ENCODE measurements around the gene ALKBH3. TPM values are rescaled to one million over a fixed set of nuclear protein-coding genes. Genes with fewer than 3 reads are reported as not detected.

ALKBH3 gene
- total and polyA plus RNA-seq, 2 donors (not counting 3 experiments of a cell fraction or from before 2014, with no cell fraction given) = 28.0 to 34.7 TPM

DNA sequence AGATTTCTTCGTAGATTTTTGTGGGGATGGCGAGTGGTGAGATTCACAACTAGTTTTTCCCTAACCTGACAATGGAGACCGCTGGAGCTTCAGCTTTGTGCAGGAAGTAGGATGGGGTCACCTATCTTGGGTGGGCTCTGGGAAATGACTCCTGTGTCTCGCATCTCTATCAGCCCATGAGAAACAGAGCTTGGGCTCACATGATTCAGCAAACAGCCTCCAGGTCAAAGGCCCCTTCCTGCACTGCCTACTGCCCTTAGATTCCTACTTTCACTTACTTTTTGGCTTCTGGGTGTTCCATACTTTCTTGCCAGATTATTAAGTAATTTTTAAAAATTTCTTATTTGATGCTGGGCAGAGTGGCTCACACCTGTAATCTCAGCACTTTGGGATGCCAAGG lies 88.1 kb downstream of the ALKBH3 start:
- Histone ChIP-seq H3K4me1 (ENCODE audit: control insufficient read depth, extremely low read depth, insufficient read depth, low read length) (no peaks in the 10 kb centered on the region), H2AFZ (ENCODE audit: low read depth, low read length) (no peak overlapping the region), H3K9me1 (replicated peaks; ENCODE audit: control insufficient read depth, extremely low read depth, insufficient read depth, low read length) (no peaks in the 10 kb centered on the region), H3K27me3 (ENCODE audit: control insufficient read depth in 2 of 2, insufficient read depth in 2 of 2, low read length in 2 of 2) (peaks cover 1 to 4% of the 10 kb centered on the region in 2 experiments), H4K20me1 (replicated peaks; ENCODE audit: control insufficient read depth, extremely low read depth, insufficient read depth, low read length) (no peaks in the 10 kb centered on the region), H3K9me3 (replicated peaks; ENCODE audit: control insufficient read depth, insufficient read depth, low read length) (no peaks in the 10 kb centered on the region), H3K9ac (replicated peaks; ENCODE audit: extremely low read depth, insufficient read depth, low read length) (no peak overlapping the region), H3K27ac (ENCODE audit: insufficient read depth, low read depth, low read length) (no peak overlapping the region), H3K79me2 (ENCODE audit: control insufficient read depth, insufficient read depth, low read length) (no peaks in the 10 kb centered on the region), H3K36me3 (ENCODE audit: control insufficient read depth in 2 of 2, extremely low read depth in 1 of 2, insufficient read depth in 2 of 2, low read length in 2 of 2) (no peaks in the 10 kb centered on the region), H3K4me3 (replicated peaks in 1 of 3; ENCODE audit: insufficient read depth in 1 of 3, low read depth in 1 of 3, low read length in 3 of 3) (no peak overlapping the region), H3K4me2 (ENCODE audit: insufficient read depth, low read length) (no peak overlapping the region)
- no peak for FAIRE-seq
- ChIA-PET CTCF (interaction anchor here (0.7 to 1.4 kb wide), 3 partner anchors 20 to 125 kb away, joined by 3 to 4 read pairs (median 3); no protein-coding TSS in a partner anchor), POLR2A (no interaction called here)
- no TSS peak for BruUV-seq (replicated peaks)
- TF ChIP-seq EZH2 (IDR thresholded peaks at IDR 0.05; ENCODE audit: borderline replicate concordance, low read depth, low read length, severe bottlenecking) (no peak), POLR2A (IDR thresholded peaks at IDR 0.05; ENCODE audit: low read depth, low read length) (no peak), MYC (IDR thresholded peaks at IDR 0.05; ENCODE audit: low read depth, low read length) (no peak), POLR2AphosphoS5 (IDR thresholded peaks at IDR 0.05; ENCODE audit: insufficient read depth, low read depth, low read length) (no peak), FOS (IDR thresholded peaks at IDR 0.05; ENCODE audit: borderline replicate concordance, insufficient read depth, low read length) (no peak), GATA2 (IDR thresholded peaks at IDR 0.05; ENCODE audit: insufficient read depth, insufficient read length, low read depth, low read length) (no peak), JUN (IDR thresholded peaks at IDR 0.05; ENCODE audit: borderline replicate concordance, insufficient read depth, insufficient read length, low read depth) (no peak)
- TF ChIP-seq, protein P1, sequence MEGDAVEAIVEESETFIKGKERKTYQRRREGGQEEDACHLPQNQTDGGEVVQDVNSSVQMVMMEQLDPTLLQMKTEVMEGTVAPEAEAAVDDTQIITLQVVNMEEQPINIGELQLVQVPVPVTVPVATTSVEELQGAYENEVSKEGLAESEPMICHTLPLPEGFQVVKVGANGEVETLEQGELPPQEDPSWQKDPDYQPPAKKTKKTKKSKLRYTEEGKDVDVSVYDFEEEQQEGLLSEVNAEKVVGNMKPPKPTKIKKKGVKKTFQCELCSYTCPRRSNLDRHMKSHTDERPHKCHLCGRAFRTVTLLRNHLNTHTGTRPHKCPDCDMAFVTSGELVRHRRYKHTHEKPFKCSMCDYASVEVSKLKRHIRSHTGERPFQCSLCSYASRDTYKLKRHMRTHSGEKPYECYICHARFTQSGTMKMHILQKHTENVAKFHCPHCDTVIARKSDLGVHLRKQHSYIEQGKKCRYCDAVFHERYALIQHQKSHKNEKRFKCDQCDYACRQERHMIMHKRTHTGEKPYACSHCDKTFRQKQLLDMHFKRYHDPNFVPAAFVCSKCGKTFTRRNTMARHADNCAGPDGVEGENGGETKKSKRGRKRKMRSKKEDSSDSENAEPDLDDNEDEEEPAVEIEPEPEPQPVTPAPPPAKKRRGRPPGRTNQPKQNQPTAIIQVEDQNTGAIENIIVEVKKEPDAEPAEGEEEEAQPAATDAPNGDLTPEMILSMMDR (IDR thresholded peaks at IDR 0.05; ENCODE audit: extremely low read depth in 1 of 2, insufficient read depth in 1 of 2, low read depth in 1 of 2, low read length in 2 of 2) = no peak
- TF ChIP-seq, protein P2, sequence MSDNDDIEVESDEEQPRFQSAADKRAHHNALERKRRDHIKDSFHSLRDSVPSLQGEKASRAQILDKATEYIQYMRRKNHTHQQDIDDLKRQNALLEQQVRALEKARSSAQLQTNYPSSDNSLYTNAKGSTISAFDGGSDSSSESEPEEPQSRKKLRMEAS (IDR thresholded peaks at IDR 0.05; ENCODE audit: insufficient read depth, insufficient read length) = no peak
- dilution Hi-C loops (cut with MboI; ENCODE audit: extremely low pct_ligation_motif_present, low sequenced_read_pairs) = no loop called here
- DNase-seq (ENCODE audit: low read depth, low spot score) = no peak
- intact Hi-C loops (cut with micrococcal nuclease) = no loop called here

Data from endothelial cell of umbilical vein (primary cell).